ENCODE results near the gene EAPP.

DNA sequence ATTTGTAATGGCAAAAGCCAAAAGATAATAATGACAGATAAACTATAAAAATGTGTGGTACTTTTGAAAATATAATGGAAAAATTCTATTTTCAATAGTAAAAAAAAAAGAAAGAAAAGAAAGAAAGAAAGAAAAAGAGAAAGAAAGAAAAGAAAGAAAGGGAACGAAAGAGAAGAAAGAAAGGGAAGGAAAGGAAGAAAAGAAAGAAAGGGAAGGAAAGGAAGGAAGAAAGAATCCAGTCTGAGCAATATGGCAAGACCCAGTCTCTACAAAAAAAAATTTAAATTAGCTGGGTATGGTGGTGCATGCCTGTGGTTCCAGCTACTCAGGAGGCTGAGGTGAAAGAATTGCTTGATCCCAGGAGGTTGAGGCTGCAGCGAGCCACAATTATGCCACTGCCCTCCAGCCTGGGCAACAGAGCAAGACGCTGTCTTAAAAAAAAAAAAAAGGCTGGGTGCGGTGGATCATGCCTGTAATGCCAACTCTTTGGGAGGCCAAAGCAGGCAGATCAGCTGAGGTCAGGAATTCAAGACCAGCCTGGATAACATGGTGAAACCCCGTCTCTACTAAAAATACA, 38.4 kb downstream of the EAPP start:
- TF ChIP-seq, protein P1, sequence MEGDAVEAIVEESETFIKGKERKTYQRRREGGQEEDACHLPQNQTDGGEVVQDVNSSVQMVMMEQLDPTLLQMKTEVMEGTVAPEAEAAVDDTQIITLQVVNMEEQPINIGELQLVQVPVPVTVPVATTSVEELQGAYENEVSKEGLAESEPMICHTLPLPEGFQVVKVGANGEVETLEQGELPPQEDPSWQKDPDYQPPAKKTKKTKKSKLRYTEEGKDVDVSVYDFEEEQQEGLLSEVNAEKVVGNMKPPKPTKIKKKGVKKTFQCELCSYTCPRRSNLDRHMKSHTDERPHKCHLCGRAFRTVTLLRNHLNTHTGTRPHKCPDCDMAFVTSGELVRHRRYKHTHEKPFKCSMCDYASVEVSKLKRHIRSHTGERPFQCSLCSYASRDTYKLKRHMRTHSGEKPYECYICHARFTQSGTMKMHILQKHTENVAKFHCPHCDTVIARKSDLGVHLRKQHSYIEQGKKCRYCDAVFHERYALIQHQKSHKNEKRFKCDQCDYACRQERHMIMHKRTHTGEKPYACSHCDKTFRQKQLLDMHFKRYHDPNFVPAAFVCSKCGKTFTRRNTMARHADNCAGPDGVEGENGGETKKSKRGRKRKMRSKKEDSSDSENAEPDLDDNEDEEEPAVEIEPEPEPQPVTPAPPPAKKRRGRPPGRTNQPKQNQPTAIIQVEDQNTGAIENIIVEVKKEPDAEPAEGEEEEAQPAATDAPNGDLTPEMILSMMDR (conservative IDR thresholded peaks at IDR 0.05; ENCODE audit: low read length): no peak
- no peak for TF ChIP-seq EZH2phosphoT487 (IDR thresholded peaks at IDR 0.05; ENCODE audit: borderline replicate concordance, low read depth, low read length)

Measured in OCI-LY7 (cell line).